ENCODE data around the gene KIF26B. TPM values are rescaled to one million over a fixed set of nuclear protein-coding genes. Genes with fewer than 3 reads are reported as not detected.

The KIF26B gene
- total and polyA plus RNA-seq, 2 of the 4 experiments (the other 2 are of a cell fraction): 0.53 to 0.54 TPM

DNA sequence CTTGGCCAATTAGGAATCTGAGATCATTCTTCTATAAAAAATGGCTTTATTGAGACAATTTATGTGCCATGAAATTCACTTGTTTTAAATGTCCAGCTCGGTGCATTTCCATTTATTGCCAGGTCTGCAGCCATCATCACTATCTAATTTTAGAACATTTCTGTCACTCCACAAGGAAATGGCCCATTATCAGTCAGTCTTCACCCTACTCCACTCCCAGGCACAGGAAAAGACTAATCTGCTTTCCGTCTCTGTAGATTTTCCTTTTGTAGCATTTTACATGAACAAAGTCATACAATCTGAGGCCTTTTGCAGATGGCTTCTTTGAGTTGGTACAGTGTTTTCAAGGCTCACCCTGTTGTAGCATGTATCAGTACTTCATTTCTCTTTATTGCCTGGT lies 27.2 kb downstream of the KIF26B start:
- peaks cover 1% of the 10 kb centered on the region; the same call in 1 of the 2 replicates for H3K36me3 ChIP-seq (ENCODE audit: control insufficient read depth, insufficient read depth, low read length)
- H3K23ac ChIP-seq (ENCODE audit: low read depth, low read length): no peak overlapping the region
- H3K14ac ChIP-seq (replicated peaks; ENCODE audit: low read depth, low read length): no peak overlapping the region
- H3K56ac ChIP-seq (ENCODE audit: extremely low read depth, insufficient read depth, low read length): no peak overlapping the region
- H3K9ac ChIP-seq (ENCODE audit: low read depth, low read length): no peak overlapping the region
- H2BK20ac ChIP-seq (ENCODE audit: low read depth, low read length): no peak overlapping the region
- no peak overlapping the region for H3K4me3 ChIP-seq (ENCODE audit: insufficient read depth, low read depth, low read length)
- ATAC-seq (ENCODE audit: low read depth) (no peak), DNase-seq (no peak)
- 80% methylated on average over 1 of the region's 2 CpGs; no CpG with 5 or more reads in 1 of the 2 experiments for WGBS, 2 experiments (ENCODE audit: extremely low coverage in 2 of 2, insufficient read length in 1 of 2)
- H3K27ac ChIP-seq (ENCODE audit: insufficient read depth, low read length): no peak overlapping the region
- no peak overlapping the region for H2BK120ac ChIP-seq (ENCODE audit: low read depth, low read length)
- H3K18ac ChIP-seq (ENCODE audit: low read depth, low read length): no peak overlapping the region
- no TSS peak for BruUV-seq (replicated peaks)
- H2AK9ac ChIP-seq (replicated peaks; ENCODE audit: low read depth, low read length, poor library complexity): no peak overlapping the region
- no peak overlapping the region for H4K5ac ChIP-seq (ENCODE audit: low read depth, low read length)
- ChIA-PET CTCF (interaction anchor here (1.2 kb wide), 1 partner anchor 26 kb away, joined by 3 read pairs; no protein-coding TSS in a partner anchor), POLR2A (ENCODE audit: unreplicated experiment) (no interaction called here)
- in situ Hi-C loops (cut with MboI; ENCODE audit: low sequenced_read_pairs): no loop called here
- TF ChIP-seq CEBPB (IDR thresholded peaks at IDR 0.05; ENCODE audit: low read depth, low read length): no peak
- TF ChIP-seq, protein P1, sequence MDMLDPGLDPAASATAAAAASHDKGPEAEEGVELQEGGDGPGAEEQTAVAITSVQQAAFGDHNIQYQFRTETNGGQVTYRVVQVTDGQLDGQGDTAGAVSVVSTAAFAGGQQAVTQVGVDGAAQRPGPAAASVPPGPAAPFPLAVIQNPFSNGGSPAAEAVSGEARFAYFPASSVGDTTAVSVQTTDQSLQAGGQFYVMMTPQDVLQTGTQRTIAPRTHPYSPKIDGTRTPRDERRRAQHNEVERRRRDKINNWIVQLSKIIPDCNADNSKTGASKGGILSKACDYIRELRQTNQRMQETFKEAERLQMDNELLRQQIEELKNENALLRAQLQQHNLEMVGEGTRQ (IDR thresholded peaks at IDR 0.05; ENCODE audit: low read depth, low read length): no peak
- no peak for TF ChIP-seq MXI1 (IDR thresholded peaks at IDR 0.05; ENCODE audit: borderline replicate concordance, low read depth, low read length)
- TF ChIP-seq RFX5 (IDR thresholded peaks at IDR 0.05; ENCODE audit: low read depth, low read length): no peak
- TF ChIP-seq, protein P2, sequence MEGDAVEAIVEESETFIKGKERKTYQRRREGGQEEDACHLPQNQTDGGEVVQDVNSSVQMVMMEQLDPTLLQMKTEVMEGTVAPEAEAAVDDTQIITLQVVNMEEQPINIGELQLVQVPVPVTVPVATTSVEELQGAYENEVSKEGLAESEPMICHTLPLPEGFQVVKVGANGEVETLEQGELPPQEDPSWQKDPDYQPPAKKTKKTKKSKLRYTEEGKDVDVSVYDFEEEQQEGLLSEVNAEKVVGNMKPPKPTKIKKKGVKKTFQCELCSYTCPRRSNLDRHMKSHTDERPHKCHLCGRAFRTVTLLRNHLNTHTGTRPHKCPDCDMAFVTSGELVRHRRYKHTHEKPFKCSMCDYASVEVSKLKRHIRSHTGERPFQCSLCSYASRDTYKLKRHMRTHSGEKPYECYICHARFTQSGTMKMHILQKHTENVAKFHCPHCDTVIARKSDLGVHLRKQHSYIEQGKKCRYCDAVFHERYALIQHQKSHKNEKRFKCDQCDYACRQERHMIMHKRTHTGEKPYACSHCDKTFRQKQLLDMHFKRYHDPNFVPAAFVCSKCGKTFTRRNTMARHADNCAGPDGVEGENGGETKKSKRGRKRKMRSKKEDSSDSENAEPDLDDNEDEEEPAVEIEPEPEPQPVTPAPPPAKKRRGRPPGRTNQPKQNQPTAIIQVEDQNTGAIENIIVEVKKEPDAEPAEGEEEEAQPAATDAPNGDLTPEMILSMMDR (conservative IDR thresholded peaks at IDR 0.05; ENCODE audit: low read depth, low read length): no peak
- TF ChIP-seq FOS (IDR thresholded peaks at IDR 0.05; ENCODE audit: low read depth, low read length): no peak
- TF ChIP-seq RCOR1 (IDR thresholded peaks at IDR 0.05; ENCODE audit: insufficient replicate concordance, low read length): no peak
- no peak for TF ChIP-seq POLR2A (IDR thresholded peaks at IDR 0.05; ENCODE audit: low read depth, low read length)
- no peak for TF ChIP-seq NFE2L2 (IDR thresholded peaks at IDR 0.05; ENCODE audit: low read depth, low read length)
- no peak for TF ChIP-seq RAD21 (IDR thresholded peaks at IDR 0.05; ENCODE audit: low read length)
- no peak for TF ChIP-seq MAFK (IDR thresholded peaks at IDR 0.05; ENCODE audit: low read depth, low read length)
- TF ChIP-seq MAZ (IDR thresholded peaks at IDR 0.05; ENCODE audit: borderline replicate concordance, low read depth, low read length): no peak
- no peak for TF ChIP-seq ELK1 (IDR thresholded peaks at IDR 0.05; ENCODE audit: borderline replicate concordance, low read depth, low read length)
- H2BK15ac ChIP-seq (ENCODE audit: low read depth, low read length): no peak overlapping the region
- H3K9me1 ChIP-seq (ENCODE audit: insufficient read depth, low read length): no peaks in the 10 kb centered on the region
- H2BK5ac ChIP-seq (ENCODE audit: low read depth, low read length, poor library complexity, severe bottlenecking): no peak overlapping the region
- H3K4me2 ChIP-seq (ENCODE audit: low read depth, low read length): no peak overlapping the region
- H4K8ac ChIP-seq (ENCODE audit: low read depth in 2 of 2, low read length in 2 of 2): no peak overlapping the region
- H3K4ac ChIP-seq (ENCODE audit: low read depth, low read length): no peak overlapping the region
- H2AFZ ChIP-seq (replicated peaks; ENCODE audit: low read length, poor library complexity): no peak overlapping the region
- dilution Hi-C loops (cut with HindIII; ENCODE audit: low sequenced_read_pairs, unreplicated experiment): no loop called here
- no peaks in the 10 kb centered on the region for H3K4me1 ChIP-seq (ENCODE audit: control insufficient read depth, insufficient read depth, low read length)
- H4K20me1 ChIP-seq (ENCODE audit: insufficient read depth, low read length): no peaks in the 10 kb centered on the region
- no peaks in the 10 kb centered on the region for H3K9me3 ChIP-seq (ENCODE audit: control insufficient read depth, insufficient read depth, low read length)
- H2AK5ac ChIP-seq (ENCODE audit: low read depth, low read length): no peak overlapping the region
- H4K91ac ChIP-seq (ENCODE audit: insufficient read depth, low read depth, low read length): no peak overlapping the region
- H3K27me3 ChIP-seq (ENCODE audit: control insufficient read depth, insufficient read depth, low read length): no peaks in the 10 kb centered on the region
- intact Hi-C loops (cut with micrococcal nuclease): no loop called here
- H3K79me1 ChIP-seq (ENCODE audit: low read depth in 1 of 2, low read length in 2 of 2): no peaks in the 10 kb centered on the region

All from IMR-90 (cell line).